ENCODE measurements around the gene RAD17. TPM values are rescaled to one million over a fixed set of nuclear protein-coding genes. Genes with fewer than 3 reads are reported as not detected.
A peak's percentile ranks its signal among the peaks of the same experiment; 100 is the strongest.
"Not testable (repeated sequence)": the region's sequence is repeated elsewhere in the genome, so short reads cannot be mapped to it uniquely, and the experiment has no call there.

The RAD17 gene
- total RNA-seq, 1 donor from 2014 or later, result 26.8 TPM

GRCh38 chr5:69364414-69364813, 5.2 kb upstream of the RAD17 start:
- Mint-ChIP-seq H3K27ac (no peak overlapping the region), H3K4me3 (no peak overlapping the region), H3K4me1 (peaks cover 26% of the 10 kb centered on the region), H3K9me3 (no peaks in the 10 kb centered on the region), H3K36me3 (ENCODE audit: low read depth) (peaks cover 42% of the 10 kb centered on the region), H3K27me3 (no peaks in the 10 kb centered on the region)
- peak; percentile 58 for DNase-seq
- intact Hi-C loops (cut with micrococcal nuclease), result no loop called here

DNA sequence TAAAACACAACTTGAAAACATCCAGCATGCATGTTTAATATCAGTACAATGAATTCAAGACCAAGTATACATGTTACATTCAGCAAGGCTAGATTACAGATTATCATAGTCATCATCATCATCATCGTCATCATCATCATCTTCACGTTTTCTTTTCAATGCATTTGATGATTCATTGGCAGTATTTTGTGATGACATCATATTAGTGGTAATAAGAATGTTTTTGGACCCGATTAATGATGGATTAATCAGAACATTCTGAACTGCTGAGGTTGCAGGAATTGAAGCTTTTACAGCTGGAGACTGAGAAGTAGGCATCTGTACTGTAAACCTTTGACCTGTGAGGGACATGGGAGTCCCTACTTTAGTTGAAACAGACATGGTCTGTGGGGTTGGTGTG, 4.8 kb upstream of the RAD17 start:
- H3K27me3 Mint-ChIP-seq, result no peaks in the 10 kb centered on the region
- peaks cover 41% of the 10 kb centered on the region for H3K36me3 Mint-ChIP-seq (ENCODE audit: low read depth)
- H3K4me1 Mint-ChIP-seq, result peaks cover 26% of the 10 kb centered on the region
- H3K27ac Mint-ChIP-seq, result no peak overlapping the region
- H3K9me3 Mint-ChIP-seq, result no peaks in the 10 kb centered on the region
- intact Hi-C loops (cut with micrococcal nuclease), result no loop called here
- no peak for DNase-seq
- H3K4me3 Mint-ChIP-seq, result no peak overlapping the region

DNA sequence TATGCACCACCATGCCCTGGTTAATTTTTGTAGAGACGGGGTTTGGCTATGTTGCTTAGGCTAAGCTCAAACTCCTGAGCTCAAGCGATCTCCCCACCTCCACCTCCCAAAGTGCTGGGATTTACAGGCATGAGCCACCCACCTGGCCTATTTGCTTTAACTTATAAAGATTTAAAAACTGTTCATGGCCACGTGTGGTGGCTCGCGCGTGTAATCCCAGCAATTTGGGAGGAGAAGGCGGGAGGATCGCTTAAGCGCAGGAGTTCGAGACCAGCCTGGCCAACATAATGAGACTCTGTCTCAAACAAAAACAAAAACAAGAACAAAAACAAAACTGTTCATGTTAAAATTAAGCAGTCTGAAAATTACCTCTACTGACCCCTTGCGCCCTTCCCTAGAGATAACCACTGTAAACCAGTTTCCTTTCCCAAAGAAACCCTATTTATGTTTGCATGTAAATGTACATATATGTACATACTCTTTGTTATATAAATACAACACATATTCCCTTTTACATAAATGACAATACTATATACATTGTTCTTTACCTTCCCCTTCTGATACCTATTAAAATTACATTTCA, 1.8 kb upstream of the RAD17 start:
- peaks cover 38% of the 10 kb centered on the region for H3K36me3 Mint-ChIP-seq (ENCODE audit: low read depth)
- peaks cover 28% of the 10 kb centered on the region for H3K4me1 Mint-ChIP-seq
- no peaks in the 10 kb centered on the region for H3K9me3 Mint-ChIP-seq
- DNase-seq, result peak; percentile 57
- H3K27ac Mint-ChIP-seq, result peak overlapping the region; percentile 97
- intact Hi-C loops (cut with micrococcal nuclease), result no loop called here
- H3K4me3 Mint-ChIP-seq, result peak overlapping the region; percentile 95
- H3K27me3 Mint-ChIP-seq, result no peaks in the 10 kb centered on the region

GRCh38 chr5:69368458-69369339, 919 bp upstream of the RAD17 start:
- peak; percentile 71 for DNase-seq
- peak overlapping the region; percentile 95 for H3K4me3 Mint-ChIP-seq
- H3K4me1 Mint-ChIP-seq, result peaks cover 29% of the 10 kb centered on the region
- H3K36me3 Mint-ChIP-seq (ENCODE audit: low read depth), result peaks cover 31% of the 10 kb centered on the region
- no peaks in the 10 kb centered on the region for H3K27me3 Mint-ChIP-seq
- no peaks in the 10 kb centered on the region for H3K9me3 Mint-ChIP-seq
- intact Hi-C loops (cut with micrococcal nuclease), result loop anchor here (1.0 kb wide), 6 partner anchors 36 to 275 kb away; partner anchors contain the start of genes CCDC125, CCNB1, CDK7 and CENPH
- H3K27ac Mint-ChIP-seq, result peak overlapping the region; percentile 97

GRCh38 chr5:69370335-69370734, 717 bp downstream of the RAD17 start:
- H3K27me3 Mint-ChIP-seq; H3K9me3 Mint-ChIP-seq; intact Hi-C loops (cut with micrococcal nuclease): not testable (repeated sequence)
- H3K4me1 Mint-ChIP-seq, result peaks cover 27% of the 10 kb centered on the region
- peak overlapping the region; percentile 97 for H3K27ac Mint-ChIP-seq
- H3K4me3 Mint-ChIP-seq, result peak overlapping the region; percentile 95
- peak; percentile 66 for DNase-seq
- H3K36me3 Mint-ChIP-seq (ENCODE audit: low read depth), result peaks cover 20% of the 10 kb centered on the region

DNA sequence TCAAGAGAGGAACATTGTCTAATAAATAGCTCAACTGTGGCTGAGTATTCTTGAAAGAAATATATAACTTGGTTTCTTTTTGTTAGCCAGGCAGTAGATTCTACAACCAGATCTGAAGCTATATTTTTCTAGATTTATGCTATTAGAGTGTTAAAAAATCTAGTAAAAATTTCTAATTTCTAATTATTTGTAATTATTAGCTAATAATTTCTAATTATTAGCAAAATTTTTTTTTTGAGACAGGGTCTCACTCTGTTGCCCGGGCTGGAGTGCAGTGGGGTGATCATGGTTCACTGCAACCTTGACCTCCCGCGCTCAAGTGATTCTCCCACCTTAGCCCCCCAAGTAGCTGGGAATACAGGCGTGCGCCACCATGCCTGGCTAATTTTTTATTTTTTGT, 2.8 kb downstream of the RAD17 start:
- intact Hi-C loops (cut with micrococcal nuclease), result no loop called here
- H3K27me3 Mint-ChIP-seq, result no peaks in the 10 kb centered on the region
- H3K9me3 Mint-ChIP-seq, result no peaks in the 10 kb centered on the region
- H3K4me3 Mint-ChIP-seq, result no peak overlapping the region
- H3K4me1 Mint-ChIP-seq, result peaks cover 20% of the 10 kb centered on the region
- peak; percentile 45 for DNase-seq
- peaks cover 17% of the 10 kb centered on the region for H3K36me3 Mint-ChIP-seq (ENCODE audit: low read depth)
- H3K27ac Mint-ChIP-seq, result no peak overlapping the region

GRCh38 chr5:69374911-69375446, 5.4 kb downstream of the RAD17 start:
- H3K27ac Mint-ChIP-seq, result no peak overlapping the region
- H3K27me3 Mint-ChIP-seq, result no peaks in the 10 kb centered on the region
- no peaks in the 10 kb centered on the region for H3K9me3 Mint-ChIP-seq
- H3K4me3 Mint-ChIP-seq, result no peak overlapping the region
- DNase-seq, result peak; percentile 51
- peaks cover 9% of the 10 kb centered on the region for H3K36me3 Mint-ChIP-seq (ENCODE audit: low read depth)
- intact Hi-C loops (cut with micrococcal nuclease), result no loop called here
- H3K4me1 Mint-ChIP-seq, result peaks cover 9% of the 10 kb centered on the region

- intact Hi-C loops (cut with micrococcal nuclease), result no loop called here
- no peaks in the 10 kb centered on the region for H3K9me3 Mint-ChIP-seq
- H3K4me3 Mint-ChIP-seq, result no peak overlapping the region
- no peaks in the 10 kb centered on the region for H3K4me1 Mint-ChIP-seq
- H3K36me3 Mint-ChIP-seq (ENCODE audit: low read depth), result peaks cover 12% of the 10 kb centered on the region
- DNase-seq, result no peak
- H3K27me3 Mint-ChIP-seq, result no peaks in the 10 kb centered on the region
- H3K27ac Mint-ChIP-seq, result no peak overlapping the region
Measured at GRCh38 chr5:69378376-69378775, 8.8 kb downstream of the RAD17 start.

DNA sequence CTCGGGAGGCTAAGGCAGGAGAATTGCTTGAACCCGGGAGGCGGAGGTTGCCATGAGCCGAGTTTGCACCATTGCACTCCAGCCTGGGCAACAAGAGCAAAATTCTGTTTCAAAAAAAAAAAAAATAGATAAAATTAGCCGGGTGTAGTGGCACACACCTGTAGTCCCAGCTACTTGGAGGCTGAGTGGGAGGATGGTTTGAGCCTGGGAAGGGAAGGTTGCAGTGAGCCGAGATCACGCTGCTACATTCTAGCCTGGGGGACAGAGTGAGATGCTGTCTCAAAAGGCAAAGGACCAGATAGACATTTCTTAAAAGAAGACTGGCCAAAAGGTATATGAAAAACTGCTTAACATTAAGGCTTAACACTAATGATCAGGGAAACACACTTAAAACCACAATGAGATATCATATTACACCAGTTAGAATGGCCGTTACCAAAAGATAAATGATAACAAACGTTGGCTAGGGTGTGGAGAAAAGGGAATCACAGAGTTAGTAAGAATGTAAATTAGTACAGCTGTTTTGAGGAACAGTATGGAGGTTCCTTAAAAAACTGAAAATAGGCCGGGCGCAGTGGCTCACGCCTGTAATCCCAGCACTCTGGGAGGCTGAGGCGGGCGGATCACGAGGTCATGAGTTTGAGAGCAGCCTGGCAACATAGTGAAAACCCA, 35.2 kb downstream of the RAD17 start:
- Mint-ChIP-seq H3K4me1 (no peaks in the 10 kb centered on the region), H3K9me3 (peaks cover 3% of the 10 kb centered on the region), H3K4me3 (no peak overlapping the region), H3K36me3 (ENCODE audit: low read depth) (peaks cover 35% of the 10 kb centered on the region), H3K27me3 (no peaks in the 10 kb centered on the region), H3K27ac (no peak overlapping the region)
- DNase-seq, result no peak
- intact Hi-C loops (cut with micrococcal nuclease), result no loop called here

DNA sequence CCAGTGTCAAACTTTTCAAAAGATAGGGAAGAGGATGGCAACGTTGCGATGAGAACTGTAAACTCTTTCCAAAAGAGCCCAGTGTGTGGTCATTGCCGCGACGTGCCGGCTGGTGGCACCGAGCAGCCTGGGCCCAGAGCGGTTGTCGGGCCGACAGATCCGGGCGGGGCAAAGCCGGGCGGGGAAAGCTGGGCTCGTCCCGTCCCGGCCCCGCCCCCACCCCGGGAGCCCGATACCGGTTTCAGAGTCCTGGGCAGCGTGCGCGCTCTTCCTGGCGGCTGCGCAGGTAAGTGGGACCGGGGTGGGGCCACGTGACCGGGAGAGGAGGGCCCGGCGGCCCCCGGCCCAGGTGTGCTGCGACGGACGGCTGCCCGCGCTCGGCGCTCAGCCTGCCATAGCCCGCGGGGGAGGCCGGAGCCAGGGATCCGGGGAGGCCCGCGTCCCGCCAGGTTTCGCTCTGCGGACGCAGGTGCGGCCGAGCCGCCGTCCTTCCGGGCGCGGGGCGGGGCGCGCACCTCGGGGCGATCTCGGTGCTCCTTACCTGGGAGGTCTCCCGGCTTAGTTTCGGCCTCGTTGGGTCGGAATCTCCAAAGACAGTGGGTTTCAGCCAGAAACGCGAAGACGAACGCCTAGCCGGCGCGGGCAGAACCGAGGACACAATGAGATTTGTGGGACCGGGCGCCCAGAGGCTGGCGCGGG, 45.4 kb downstream of the RAD17 start, which contains the start of gene MARVELD2:
Gene MARVELD2, plus strand, starts transcription at position 232 of the 699 bp plus-strand sequence. CDS start 4,270 bp downstream, outside the sequence.
- peak; percentile 72 for DNase-seq
- intact Hi-C loops (cut with micrococcal nuclease), result loop anchor here (10.0 kb wide), 1 partner anchor 80 kb away; the partner anchor contains the start of gene OCLN
- Mint-ChIP-seq H3K27ac (no peak within 1 kb of the TSS), H3K36me3 (ENCODE audit: low read depth) (peaks cover 20% of the 10 kb centered on the region), H3K4me3 (peak within 1 kb of the TSS; percentile 48), H3K9me3 (no peaks in the 10 kb centered on the region), H3K4me1 (no peaks in the 10 kb centered on the region), H3K27me3 (peaks cover 2% of the 10 kb centered on the region)

DNA sequence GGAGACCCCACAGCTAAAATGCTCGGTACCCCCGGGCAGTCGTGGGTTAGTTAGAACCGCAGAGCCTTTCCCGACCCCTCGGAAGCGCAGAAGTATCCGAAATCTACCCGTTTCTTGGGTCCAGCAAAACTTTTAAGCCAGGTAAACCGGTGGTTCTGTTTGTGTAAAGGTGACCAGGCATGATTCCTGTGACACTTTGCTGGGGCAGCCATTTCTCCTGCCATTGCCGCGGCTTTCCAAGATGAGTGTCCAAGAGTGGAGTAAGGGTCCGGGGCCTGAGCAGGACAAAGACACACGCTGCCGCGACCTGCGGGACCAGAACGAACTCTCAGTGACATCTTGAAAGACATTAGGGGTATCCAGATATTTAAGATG, 46.0 kb downstream of the RAD17 start:
- Mint-ChIP-seq H3K4me3 (peak overlapping the region; percentile 48), H3K36me3 (ENCODE audit: low read depth) (peaks cover 16% of the 10 kb centered on the region), H3K27ac (no peak overlapping the region), H3K4me1 (no peaks in the 10 kb centered on the region), H3K9me3 (no peaks in the 10 kb centered on the region), H3K27me3 (peaks cover 2% of the 10 kb centered on the region)
- intact Hi-C loops (cut with micrococcal nuclease), result loop anchor here (10.0 kb wide), 1 partner anchor 79 kb away; the partner anchor contains the start of gene OCLN
- DNase-seq, result no peak

GRCh38 chr5:69416180-69416579, 46.6 kb downstream of the RAD17 start:
- Mint-ChIP-seq H3K27ac (no peak overlapping the region), H3K9me3 (no peaks in the 10 kb centered on the region), H3K4me3 (no peak overlapping the region), H3K4me1 (no peaks in the 10 kb centered on the region), H3K36me3 (ENCODE audit: low read depth) (peaks cover 15% of the 10 kb centered on the region), H3K27me3 (peaks cover 2% of the 10 kb centered on the region)
- intact Hi-C loops (cut with micrococcal nuclease), result loop anchor here (10.0 kb wide), 1 partner anchor 79 kb away; the partner anchor contains the start of gene OCLN
- DNase-seq, result no peak

DNA sequence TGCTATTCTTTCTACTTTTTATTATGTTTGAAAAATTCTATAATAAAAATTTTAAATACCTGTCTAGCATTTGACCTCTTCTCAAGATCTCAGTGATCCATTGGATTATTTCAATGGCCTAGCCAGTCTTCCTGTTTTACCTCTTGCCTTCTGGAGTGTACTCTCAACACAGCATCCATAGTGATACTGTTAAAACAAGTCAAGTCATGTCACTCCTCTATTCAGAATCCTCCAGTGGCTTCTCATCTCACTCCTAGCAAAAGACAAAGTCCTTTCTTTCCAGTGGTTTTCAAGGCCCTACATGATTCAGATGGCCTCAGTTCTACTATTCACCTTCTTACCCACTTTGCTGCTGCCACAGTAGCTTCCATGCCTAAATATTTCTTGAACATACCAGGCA, 47.1 kb downstream of the RAD17 start:
- H3K36me3 Mint-ChIP-seq (ENCODE audit: low read depth), result peaks cover 11% of the 10 kb centered on the region
- H3K4me3 Mint-ChIP-seq, result no peak overlapping the region
- H3K27ac Mint-ChIP-seq, result no peak overlapping the region
- no peak for DNase-seq
- H3K27me3 Mint-ChIP-seq, result peaks cover 2% of the 10 kb centered on the region
- H3K4me1 Mint-ChIP-seq, result no peaks in the 10 kb centered on the region
- no peaks in the 10 kb centered on the region for H3K9me3 Mint-ChIP-seq
- intact Hi-C loops (cut with micrococcal nuclease), result loop anchor here (10.0 kb wide), 1 partner anchor 78 kb away; the partner anchor contains the start of gene OCLN
